GM12878 (cell line): ENCODE data around the gene SETD1A. TPM values are rescaled to one million over a fixed set of nuclear protein-coding genes. Genes with fewer than 3 reads are reported as not detected.
A peak's percentile ranks its signal among the peaks of the same experiment; 100 is the strongest.

ENCODE experiments used
- BACH1 ChIP-seq: fragments of 450-650 bp; IDR thresholded peaks from 2 replicates; pipeline ENCODE4 v1.6.1; 2017; ENCODE audit warnings: mild to moderate bottlenecking, borderline replicate concordance
- CBX3 ChIP-seq: fragments of 200-600 bp; sonication (generic); IDR thresholded peaks from 2 replicates; pipeline ENCODE4 v1.6.1; 2016; ENCODE audit warnings: low read depth, borderline replicate concordance
- EED ChIP-seq: sonication (generic); IDR thresholded peaks from 2 replicates; pipeline ENCODE4 v1.6.1; 2016; ENCODE audit warnings: antibody characterized with exemption, low read depth
- EGR1 ChIP-seq, 2 experiments: IDR thresholded peaks; 1 replicate in 1 of 2; 2 replicates in 1 of 2; pipeline ENCODE4 v1.6.1; 2011 to 2012; ENCODE audit warnings: low read depth in 2 of 2, low read length in 2 of 2, borderline replicate concordance in 1 of 2, mild to moderate bottlenecking in 1 of 2, moderate library complexity in 1 of 2
- FOXM1 ChIP-seq: IDR thresholded peaks from 2 replicates; pipeline ENCODE4 v1.6.1; 2012; ENCODE audit warnings: low read depth, mild to moderate bottlenecking, inconsistent platforms, low read length, moderate library complexity
- IKZF1 ChIP-seq: fragments of 450-650 bp; conservative IDR thresholded peaks from 2 replicates; pipeline ENCODE4 v1.6.1; 2017; ENCODE audit warnings: antibody characterized with exemption, mild to moderate bottlenecking
- KDM1A ChIP-seq: fragments of 200-600 bp; sonication (generic); IDR thresholded peaks from 2 replicates; pipeline ENCODE4 v1.6.1; 2016; ENCODE audit warnings: borderline replicate concordance
- NFYB ChIP-seq: IDR thresholded peaks from 2 replicates; pipeline ENCODE4 v1.6.1; 2011; ENCODE audit warnings: low read depth, mild to moderate bottlenecking, low read length, improper control_type of control experiment, moderate library complexity; ENCODE audit not compliant: insufficient read depth
- NR2C2 ChIP-seq: IDR thresholded peaks from 2 replicates; pipeline ENCODE4 v1.6.1; 2011; ENCODE audit warnings: borderline replicate concordance, low read depth; ENCODE audit not compliant: control insufficient read depth, insufficient read length
- POLR2AphosphoS5 ChIP-seq: IDR thresholded peaks from 2 replicates; pipeline ENCODE4 v1.6.1; 2011; ENCODE audit warnings: mild to moderate bottlenecking, low read length, inconsistent platforms
- POU2F2 ChIP-seq: IDR thresholded peaks from 3 replicates; pipeline ENCODE4 v1.6.1; 2011; ENCODE audit warnings: low read depth, mild to moderate bottlenecking, low read length, borderline replicate concordance
- PRDM15 ChIP-seq: fragments of 450-650 bp; formaldehyde crosslinking; IDR thresholded peaks from 2 replicates; pipeline ENCODE4 v1.4.0; 2020; ENCODE audit warnings: mild to moderate bottlenecking, moderate library complexity
- RBBP5 ChIP-seq: fragments of 200-600 bp; sonication (generic); conservative IDR thresholded peaks from 2 replicates; pipeline ENCODE4 v1.6.1; 2016
- RELA ChIP-seq: fragments of 450-650 bp; IDR thresholded peaks from 2 replicates; pipeline ENCODE4 v1.8.0; 2014; ENCODE audit warnings: borderline replicate concordance; ENCODE audit not compliant: partially characterized antibody
- REST ChIP-seq: IDR thresholded peaks from 2 replicates; pipeline ENCODE4 v1.6.1; 2012; ENCODE audit warnings: mild to moderate bottlenecking, low read depth, low read length
- SREBF2 ChIP-seq: IDR thresholded peaks from 2 replicates; pipeline ENCODE4 v1.6.1; 2012; ENCODE audit warnings: mild to moderate bottlenecking, low read length
- SUPT20H ChIP-seq: IDR thresholded peaks from 2 replicates; pipeline ENCODE4 v1.6.1; 2011; ENCODE audit warnings: low read depth, mild to moderate bottlenecking, low read length, moderate library complexity, borderline replicate concordance; ENCODE audit not compliant: control insufficient read depth
- SUZ12 ChIP-seq: fragments of 200-600 bp; sonication (generic); IDR thresholded peaks from one replicate; pipeline ENCODE4 v1.6.1; 2018; ENCODE audit warnings: antibody characterized with exemption, mild to moderate bottlenecking; ENCODE audit not compliant: unreplicated experiment
- USF2 ChIP-seq: IDR thresholded peaks from 2 replicates; pipeline ENCODE4 v1.6.1; 2011; ENCODE audit warnings: low read depth, low read length, improper control_type of control experiment, borderline replicate concordance
- ZNF207 ChIP-seq: fragments of 450-650 bp; IDR thresholded peaks from 2 replicates; pipeline ENCODE4 v1.6.1; 2014; ENCODE audit warnings: antibody characterized with exemption, mild to moderate bottlenecking, borderline replicate concordance
- ZNF217 ChIP-seq: fragments of 450-650 bp; IDR thresholded peaks from 2 replicates; pipeline ENCODE4 v1.6.1; 2017; ENCODE audit warnings: antibody characterized with exemption, mild to moderate bottlenecking
- ZNF384 ChIP-seq: IDR thresholded peaks from 2 replicates; pipeline ENCODE4 v1.6.1; 2012; ENCODE audit warnings: low read depth, mild to moderate bottlenecking, low read length, improper control_type of control experiment, borderline replicate concordance
- ZNF622 ChIP-seq: fragments of 450-650 bp; IDR thresholded peaks from 2 replicates; pipeline ENCODE4 v1.6.1; 2017; ENCODE audit warnings: mild to moderate bottlenecking, inconsistent platforms
- polyA plus RNA-seq, 11 experiments: library from polyadenylated mRNA; depleted of rRNA in 4 of 11; unstranded in 6 of 11; stranded (reverse) in 5 of 11; fragments of >200 nt; fragmentation: Nextera tagmentation in 4 of 11; fragmentation: Illumina TruSeq in 1 of 11; extraction: Ambion mirVana in 4 of 11; extraction: Trizol in 1 of 11; gene quantifications; 1 replicate in 1 of 11; 2 replicates in 10 of 11; pipeline versions ENCODE4 v1.2.1 to v1.2.3, GENCODE V29; 2011 to 2016; ENCODE audit warnings: inconsistent platforms in 2 of 11, missing spikeins in 2 of 11, low read depth in 1 of 11
- total RNA-seq, 4 experiments: library from RNA; depleted of rRNA in 3 of 4; stranded (reverse); fragments of >200 nt in 3 of 4; fragmentation: Illumina TruSeq in 1 of 4; extraction: Trizol in 1 of 4; gene quantifications; 2 replicates each; pipeline versions ENCODE4 v1.2.1 to v1.2.3, GENCODE V29; 2013 to 2021

SETD1A gene
- total and polyA plus RNA-seq, 10 of the 15 experiments (the other 5 are each of a cell fraction or from before 2014, with no cell fraction given): 0.02 to 25.9 (median 4.9) TPM

DNA sequence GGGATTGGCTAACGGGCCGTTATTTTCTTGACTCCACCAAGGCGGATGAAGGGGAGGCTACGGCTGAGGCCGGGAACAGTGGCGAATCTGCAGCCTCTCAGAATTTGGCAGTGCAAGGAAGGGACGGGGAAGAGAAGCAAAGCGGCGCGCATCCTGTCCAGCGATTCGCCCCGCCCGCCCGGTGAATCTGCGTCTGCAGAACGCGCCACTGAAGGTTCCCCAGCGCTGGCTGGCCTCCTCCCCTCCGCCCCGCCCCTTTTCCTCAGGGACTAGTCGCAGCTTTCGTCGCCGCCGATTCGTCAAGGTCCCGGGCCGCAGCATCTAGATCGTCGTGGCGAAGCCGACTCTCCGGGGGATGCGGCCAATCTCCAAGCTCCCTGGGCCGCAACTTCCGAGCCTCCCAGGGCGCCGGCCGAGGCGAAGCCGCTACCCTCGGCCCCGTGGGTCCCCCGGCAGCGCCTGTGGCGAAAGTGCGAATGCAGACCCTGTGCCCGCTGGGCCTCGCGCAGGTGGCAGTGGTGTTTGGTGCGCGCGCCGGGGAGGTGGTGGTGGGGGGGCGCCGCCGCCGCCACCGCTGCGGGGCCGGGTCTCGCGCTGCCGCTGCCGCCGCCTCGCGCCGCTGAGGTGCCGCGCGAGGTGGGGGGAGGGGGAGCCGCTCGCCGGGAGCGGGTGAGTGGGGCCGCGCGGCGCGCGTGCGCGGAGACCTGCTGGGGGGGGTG lies at the start of gene SETD1A (continued):
- TF ChIP-seq ZNF207: peak; percentile 99
- no peak for TF ChIP-seq ZNF622
- no peak for TF ChIP-seq POLR2AphosphoS5
- TF ChIP-seq ZNF217: no peak
- no peak for TF ChIP-seq RELA
- no peak for TF ChIP-seq USF2
- no peak for TF ChIP-seq PRDM15 (CRISPR knock-in tag)
- peak; percentile 66; the same call in 1 of the 2 replicates for TF ChIP-seq NFYB
- no peak for TF ChIP-seq SUPT20H
- no peak for TF ChIP-seq REST
- TF ChIP-seq IKZF1: peak; percentile 100
- TF ChIP-seq NR2C2: no peak
- TF ChIP-seq EGR1 (IDR thresholded peaks at IDR 0.05; ENCODE audit: borderline replicate concordance in 1 of 2, low read depth in 2 of 2, low read length in 2 of 2): 0 out of 3 replicates have a peak, but pooled peaks of 1 of the 2 experiments have one; percentile 23
- no peak; the same call in 1 of the 2 replicates for TF ChIP-seq BACH1
- peak; percentile 49; the same call in 1 of the 3 replicates for TF ChIP-seq POU2F2
- no peak for TF ChIP-seq SREBF2
- no peak for TF ChIP-seq FOXM1
- no peak for TF ChIP-seq SUZ12
- TF ChIP-seq CBX3: no peak
- TF ChIP-seq ZNF384: no peak
- no peak for TF ChIP-seq EED
- no peak for TF ChIP-seq KDM1A
- no peak; the same call in 1 of the 2 replicates for TF ChIP-seq RBBP5
